Nephron progenitor cell (in vitro differentiated cells): ENCODE results near the gene SEC62.

Experiments
- DNase-seq: peaks from one replicate; pipeline ENCODE4 v3.0.0; 2021
- H3K27ac Mint-ChIP-seq: 2 replicates; pipeline ENCODE4 v1.8.0; 2021; ENCODE audit warnings: mild to moderate bottlenecking, moderate library complexity, mixed read lengths
- H3K27me3 Mint-ChIP-seq: 2 replicates; pipeline ENCODE4 v1.8.0; 2021; ENCODE audit warnings: mild to moderate bottlenecking, low read depth, mixed read lengths; ENCODE audit not compliant: poor library complexity
- H3K36me3 Mint-ChIP-seq: 2 replicates; pipeline ENCODE4 v1.8.0; 2021; ENCODE audit warnings: low read depth, mixed read lengths
- H3K4me1 Mint-ChIP-seq: 2 replicates; pipeline ENCODE4 v1.8.0; 2021; ENCODE audit warnings: mixed read lengths
- H3K4me3 Mint-ChIP-seq: 2 replicates; pipeline ENCODE4 v1.8.0; 2021; ENCODE audit warnings: mild to moderate bottlenecking, moderate library complexity, mixed read lengths
- H3K9me3 Mint-ChIP-seq: 2 replicates; pipeline ENCODE4 v1.8.0; 2021; ENCODE audit warnings: mild to moderate bottlenecking, moderate library complexity, mixed read lengths
- CTCF ChIP-seq: fragments of 200-600 bp; sonication (generic); IDR thresholded peaks from 2 replicates; pipeline ENCODE4 v1.5.0; 2021; ENCODE audit warnings: antibody characterized with exemption

Gene SEC62

DNA sequence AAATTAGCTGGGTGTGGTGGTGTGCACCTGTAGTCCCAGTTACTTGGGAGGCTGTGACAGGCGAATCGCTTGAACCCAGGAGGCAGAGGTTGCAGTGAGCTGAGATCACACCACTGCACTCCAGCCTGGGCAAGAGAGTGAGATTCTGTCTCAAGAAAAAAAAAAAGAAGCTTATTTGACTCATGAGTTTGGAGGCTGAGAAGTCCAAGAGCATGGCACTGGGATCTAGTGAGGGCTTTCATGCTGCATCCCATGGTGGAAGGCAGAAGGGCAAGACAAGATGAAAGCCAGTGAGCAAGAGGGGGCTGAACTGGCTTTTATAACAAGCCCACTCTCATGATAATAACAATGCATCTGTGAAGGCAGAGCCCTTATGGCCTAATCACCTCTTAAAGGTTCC, 33.4 kb downstream of the SEC62 start:
- Mint-ChIP-seq H3K27me3 (no peaks in the 10 kb centered on the region), H3K9me3 (no peaks in the 10 kb centered on the region), H3K27ac (no peak overlapping the region), H3K4me3 (no peak overlapping the region), H3K4me1 (peaks cover 6% of the 10 kb centered on the region), H3K36me3 (peaks cover 5% of the 10 kb centered on the region)
- DNase-seq, result no peak
- no peak for TF ChIP-seq CTCF

- H3K4me3 Mint-ChIP-seq, result no peak overlapping the region
- peaks cover 6% of the 10 kb centered on the region for H3K4me1 Mint-ChIP-seq
- H3K36me3 Mint-ChIP-seq, result peaks cover 5% of the 10 kb centered on the region
- H3K27me3 Mint-ChIP-seq, result no peaks in the 10 kb centered on the region
- no peak overlapping the region for H3K27ac Mint-ChIP-seq
- no peak for TF ChIP-seq CTCF
- DNase-seq, result no peak
- H3K9me3 Mint-ChIP-seq, result no peaks in the 10 kb centered on the region
Observed at GRCh38 chr3:170002231-170002630, 35.6 kb downstream of the SEC62 start.

GRCh38 chr3:170002879-170003278, 36.3 kb downstream of the SEC62 start:
- Mint-ChIP-seq H3K9me3 (no peaks in the 10 kb centered on the region), H3K4me3 (no peak overlapping the region), H3K27ac (no peak overlapping the region), H3K36me3 (peaks cover 5% of the 10 kb centered on the region), H3K4me1 (peaks cover 6% of the 10 kb centered on the region), H3K27me3 (no peaks in the 10 kb centered on the region)
- DNase-seq, result no peak
- no peak for TF ChIP-seq CTCF

GRCh38 chr3:170003881-170004356, 37.3 kb downstream of the SEC62 start:
- no peak for TF ChIP-seq CTCF
- Mint-ChIP-seq H3K4me3 (no peak overlapping the region), H3K9me3 (no peaks in the 10 kb centered on the region), H3K36me3 (peaks cover 5% of the 10 kb centered on the region), H3K27ac (no peak overlapping the region), H3K4me1 (peaks cover 6% of the 10 kb centered on the region), H3K27me3 (no peaks in the 10 kb centered on the region)
- DNase-seq, result no peak

- no peaks in the 10 kb centered on the region for H3K36me3 Mint-ChIP-seq
- H3K4me3 Mint-ChIP-seq, result no peak overlapping the region
- H3K27ac Mint-ChIP-seq, result no peak overlapping the region
- H3K4me1 Mint-ChIP-seq, result peaks cover 1% of the 10 kb centered on the region
- DNase-seq, result no peak
- no peaks in the 10 kb centered on the region for H3K9me3 Mint-ChIP-seq
- no peaks in the 10 kb centered on the region for H3K27me3 Mint-ChIP-seq
- TF ChIP-seq CTCF, result no peak
Observed at GRCh38 chr3:170007031-170007663, 40.5 kb downstream of the SEC62 start.

DNA sequence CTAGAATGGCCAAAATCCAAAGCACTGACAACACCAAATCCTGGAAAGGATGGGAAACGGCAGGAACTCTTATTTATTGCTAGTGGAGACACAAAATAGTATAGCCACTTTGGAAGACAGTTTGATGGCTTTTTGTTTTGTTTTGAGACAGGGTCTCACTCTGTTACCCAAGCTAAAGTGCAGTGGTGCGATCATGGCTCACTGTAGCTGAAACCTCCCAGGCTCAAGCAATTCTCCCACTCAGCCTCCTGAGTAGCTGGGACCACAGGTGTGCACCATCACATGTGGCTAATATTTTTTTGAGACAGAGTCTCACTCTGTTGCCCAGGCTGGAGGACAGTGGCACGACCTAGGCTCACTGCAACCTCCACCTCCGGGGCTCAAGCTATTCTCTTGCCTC, 43.9 kb downstream of the SEC62 start:
- Mint-ChIP-seq H3K4me1 (no peaks in the 10 kb centered on the region), H3K27me3 (no peaks in the 10 kb centered on the region), H3K27ac (no peak overlapping the region), H3K4me3 (no peak overlapping the region), H3K36me3 (no peaks in the 10 kb centered on the region), H3K9me3 (no peaks in the 10 kb centered on the region)
- no peak for DNase-seq
- no peak for TF ChIP-seq CTCF
